CD14-positive monocyte (primary cell): ENCODE results near the gene XRCC4. TPM values are rescaled to one million over a fixed set of nuclear protein-coding genes. Genes with fewer than 3 reads are reported as not detected.

Experiments used
- DNase-seq, 3 donors: peaks; one replicate each; pipeline ENCODE4 v3.0.0-alpha.2; 2011 to 2022
- H2AFZ ChIP-seq: 2 replicates; pipeline ENCODE4 v1.6.0; 2012; ENCODE audit warnings: mild to moderate bottlenecking, low read depth, low read length, inconsistent platforms; ENCODE audit not compliant: insufficient read depth, poor library complexity, severe bottlenecking
- H3K27ac ChIP-seq, 2 donors: 1 replicate in 1 of 2; 2 replicates in 1 of 2; pipeline ENCODE4 v1.5.1; 2012 to 2013; ENCODE audit warnings: low read length in 2 of 2, control low read depth in 1 of 2, inconsistent platforms in 1 of 2, low read depth in 1 of 2, mild to moderate bottlenecking in 1 of 2
- H3K27me3 ChIP-seq, 2 donors: one replicate each; pipeline versions ENCODE4 v1.6.0 to v1.6.1; 2011 to 2013; ENCODE audit warnings: low read length in 2 of 2; ENCODE audit not compliant: control insufficient read depth in 2 of 2, insufficient read depth in 2 of 2
- H3K36me3 ChIP-seq, 2 donors: replicated peaks in 1 of 2; 1 replicate in 1 of 2; 2 replicates in 1 of 2; pipeline versions ENCODE4 v1.5.1 to v1.6.1; 2012 to 2013; ENCODE audit warnings: low read length in 2 of 2, control low read depth in 1 of 2, inconsistent platforms in 1 of 2, mild to moderate bottlenecking in 1 of 2; ENCODE audit not compliant: insufficient read depth in 2 of 2, control insufficient read depth in 1 of 2
- H3K4me1 ChIP-seq, 2 donors: 1 replicate in 1 of 2; 2 replicates in 1 of 2; pipeline versions ENCODE4 v1.5.1 to v1.6.1; 2012 to 2013; ENCODE audit warnings: low read length in 2 of 2, control low read depth in 1 of 2, inconsistent platforms in 1 of 2, mild to moderate bottlenecking in 1 of 2, moderate library complexity in 1 of 2; ENCODE audit not compliant: insufficient read depth in 2 of 2, control insufficient read depth in 1 of 2
- H3K4me2 ChIP-seq: replicated peaks from 2 replicates; pipeline ENCODE3; 2012; ENCODE audit warnings: low read length, moderate library complexity, mild to moderate bottlenecking; ENCODE audit not compliant: poor library complexity, severe bottlenecking; ENCODE audit errors: extremely low read depth
- H3K4me3 ChIP-seq, 3 experiments: fragments of 200-600 bp in 1 of 3; sonication (generic) in 1 of 3; replicated peaks in 1 of 3; 1 replicate in 2 of 3; 2 replicates in 1 of 3; pipeline ENCODE4 v1.5.1; 2011 to 2013; ENCODE audit warnings: low read length in 3 of 3, mild to moderate bottlenecking in 3 of 3, control low read depth in 2 of 3, low read depth in 2 of 3, inconsistent platforms in 1 of 3, moderate library complexity in 1 of 3
- H3K79me2 ChIP-seq: 2 replicates; pipeline ENCODE4 v1.6.0; 2012; ENCODE audit warnings: mild to moderate bottlenecking, control low read depth, inconsistent platforms, low read length, moderate library complexity; ENCODE audit not compliant: insufficient read depth
- H3K9ac ChIP-seq: 2 replicates; pipeline ENCODE4 v1.6.0; 2017; ENCODE audit warnings: low read length, mild to moderate bottlenecking; ENCODE audit not compliant: insufficient read depth, poor library complexity, severe bottlenecking
- H3K9me3 ChIP-seq, 2 donors: replicated peaks in 1 of 2; 1 replicate in 1 of 2; 2 replicates in 1 of 2; pipeline versions ENCODE4 v1.5.1 to v1.6.1; 2012 to 2013; ENCODE audit warnings: low read length in 2 of 2, control low read depth in 1 of 2; ENCODE audit not compliant: control insufficient read depth in 1 of 2, insufficient read depth in 1 of 2
- H4K20me1 ChIP-seq: 2 replicates; pipeline ENCODE4 v1.6.0; 2012; ENCODE audit warnings: mild to moderate bottlenecking, low read length, control low read depth, moderate library complexity; ENCODE audit not compliant: insufficient read depth
- H3K27ac Mint-ChIP-seq, 7 donors: one replicate each; pipeline ENCODE4 v1.8.0; 2020; ENCODE audit warnings: mild to moderate bottlenecking in 7 of 7, mixed read lengths in 7 of 7, moderate library complexity in 6 of 7, inconsistent platforms in 2 of 7
- H3K27me3 Mint-ChIP-seq, 3 donors: one replicate each; pipeline ENCODE4 v1.8.0; 2021 to 2022; ENCODE audit warnings: low read depth in 3 of 3, mild to moderate bottlenecking in 3 of 3, mixed read lengths in 3 of 3, moderate library complexity in 3 of 3, inconsistent platforms in 1 of 3
- H3K36me3 Mint-ChIP-seq, 2 donors: one replicate each; pipeline ENCODE4 v1.8.0; 2020; ENCODE audit warnings: mixed read lengths in 2 of 2, inconsistent platforms in 1 of 2, mild to moderate bottlenecking in 1 of 2
- H3K4me1 Mint-ChIP-seq: one replicate; pipeline ENCODE4 v1.8.0; 2020; ENCODE audit warnings: mild to moderate bottlenecking, mixed read lengths
- H3K4me3 Mint-ChIP-seq, 2 donors: one replicate each; pipeline ENCODE4 v1.8.0; 2020; ENCODE audit warnings: mild to moderate bottlenecking in 2 of 2, mixed read lengths in 2 of 2, moderate library complexity in 1 of 2
- H3K9me3 Mint-ChIP-seq, 7 donors: one replicate each; pipeline ENCODE4 v1.8.0; 2020 to 2022; ENCODE audit warnings: mixed read lengths in 7 of 7, mild to moderate bottlenecking in 6 of 7, moderate library complexity in 6 of 7, inconsistent platforms in 2 of 7
- WGBS: methylation state at CpG from one replicate; pipeline ENCODE4 v1.1.5; 2013; ENCODE audit warnings: missing lambda C conversion rate; ENCODE audit not compliant: insufficient coverage; 5-methylcytosine and 5-hydroxymethylcytosine counted together
- intact Hi-C, 2 donors: fragments of 100-400 bp; cut with micrococcal nuclease; formaldehyde crosslinking; loops; one replicate each; pipeline versions ENCODE4 v1.15.0 to v1.15.1; 2023
- polyA plus RNA-seq, 3 donors: library from polyadenylated mRNA; depleted of rRNA in 1 of 3; unstranded in 2 of 3; stranded (reverse) in 1 of 3; fragments of 300-500 nt in 2 of 3; fragments of >200 nt in 1 of 3; fragmentation: Illumina TruSeq in 2 of 3; gene quantifications; 1 replicate in 2 of 3; 2 replicates in 1 of 3; pipeline ENCODE4 v1.2.3, GENCODE V29; 2012 to 2021
- TF ChIP-seq, protein P1 (sequence below): fragments of 200-600 bp; IDR thresholded peaks from one replicate; pipeline ENCODE4 v1.8.0; 2022; ENCODE audit warnings: antibody characterized with exemption, mild to moderate bottlenecking

Gene XRCC4
- polyA plus RNA-seq, 3 donors = 4.0 to 21.8 (median 16.3) TPM

DNA sequence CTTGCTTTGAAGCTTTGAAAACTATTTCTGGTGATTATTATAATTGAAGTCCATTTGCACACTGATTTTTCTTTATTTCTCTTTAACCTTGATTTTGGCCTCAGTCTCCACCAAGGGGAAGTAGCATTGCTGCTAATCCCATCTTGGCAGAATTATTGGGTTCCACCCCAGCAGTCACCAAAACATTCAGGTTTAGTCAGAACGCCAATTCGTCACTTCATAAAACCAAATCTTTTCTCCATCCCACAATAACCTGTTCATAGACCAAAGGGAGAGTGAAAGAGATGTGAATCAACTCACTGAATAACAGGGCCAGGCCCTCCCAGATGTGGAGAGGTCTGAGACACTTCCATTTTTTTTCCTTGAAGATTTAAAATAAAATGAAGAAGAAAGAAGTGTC is 299.1 kb downstream of the XRCC4 start:
- Mint-ChIP-seq H3K27me3 (peaks cover 0 to 2% (median 0%) of the 10 kb centered on the region in 3 donors), H3K36me3 (peaks cover 6 to 10% of the 10 kb centered on the region in 2 donors), H3K4me3 (no peak overlapping the region), H3K27ac (peak overlapping the region; percentile 90 to 98 (median 96)), H3K4me1 (peaks cover 55% of the 10 kb centered on the region), H3K9me3 (peaks cover 3 to 9% (median 6%) of the 10 kb centered on the region in 7 donors)
- Histone ChIP-seq H3K4me2 (no peak overlapping the region), H2AFZ (no peak overlapping the region), H3K9me3 (no peaks in the 10 kb centered on the region), H3K4me3 (no peak overlapping the region), H3K4me1 (peaks cover 63% of the 10 kb centered on the region in 2 donors), H3K9ac (no peak overlapping the region), H3K27ac (peak overlapping the region; percentile 0 to 83), H3K27me3 (no peaks in the 10 kb centered on the region), H4K20me1 (no peaks in the 10 kb centered on the region), H3K79me2 (no peaks in the 10 kb centered on the region), H3K36me3 (no peaks in the 10 kb centered on the region)
- no peak for DNase-seq
- TF ChIP-seq, protein P1, sequence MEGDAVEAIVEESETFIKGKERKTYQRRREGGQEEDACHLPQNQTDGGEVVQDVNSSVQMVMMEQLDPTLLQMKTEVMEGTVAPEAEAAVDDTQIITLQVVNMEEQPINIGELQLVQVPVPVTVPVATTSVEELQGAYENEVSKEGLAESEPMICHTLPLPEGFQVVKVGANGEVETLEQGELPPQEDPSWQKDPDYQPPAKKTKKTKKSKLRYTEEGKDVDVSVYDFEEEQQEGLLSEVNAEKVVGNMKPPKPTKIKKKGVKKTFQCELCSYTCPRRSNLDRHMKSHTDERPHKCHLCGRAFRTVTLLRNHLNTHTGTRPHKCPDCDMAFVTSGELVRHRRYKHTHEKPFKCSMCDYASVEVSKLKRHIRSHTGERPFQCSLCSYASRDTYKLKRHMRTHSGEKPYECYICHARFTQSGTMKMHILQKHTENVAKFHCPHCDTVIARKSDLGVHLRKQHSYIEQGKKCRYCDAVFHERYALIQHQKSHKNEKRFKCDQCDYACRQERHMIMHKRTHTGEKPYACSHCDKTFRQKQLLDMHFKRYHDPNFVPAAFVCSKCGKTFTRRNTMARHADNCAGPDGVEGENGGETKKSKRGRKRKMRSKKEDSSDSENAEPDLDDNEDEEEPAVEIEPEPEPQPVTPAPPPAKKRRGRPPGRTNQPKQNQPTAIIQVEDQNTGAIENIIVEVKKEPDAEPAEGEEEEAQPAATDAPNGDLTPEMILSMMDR = no peak
- intact Hi-C loops = no loop called here
- no CpG with 5 or more reads among the region's 2 CpGs for WGBS

DNA sequence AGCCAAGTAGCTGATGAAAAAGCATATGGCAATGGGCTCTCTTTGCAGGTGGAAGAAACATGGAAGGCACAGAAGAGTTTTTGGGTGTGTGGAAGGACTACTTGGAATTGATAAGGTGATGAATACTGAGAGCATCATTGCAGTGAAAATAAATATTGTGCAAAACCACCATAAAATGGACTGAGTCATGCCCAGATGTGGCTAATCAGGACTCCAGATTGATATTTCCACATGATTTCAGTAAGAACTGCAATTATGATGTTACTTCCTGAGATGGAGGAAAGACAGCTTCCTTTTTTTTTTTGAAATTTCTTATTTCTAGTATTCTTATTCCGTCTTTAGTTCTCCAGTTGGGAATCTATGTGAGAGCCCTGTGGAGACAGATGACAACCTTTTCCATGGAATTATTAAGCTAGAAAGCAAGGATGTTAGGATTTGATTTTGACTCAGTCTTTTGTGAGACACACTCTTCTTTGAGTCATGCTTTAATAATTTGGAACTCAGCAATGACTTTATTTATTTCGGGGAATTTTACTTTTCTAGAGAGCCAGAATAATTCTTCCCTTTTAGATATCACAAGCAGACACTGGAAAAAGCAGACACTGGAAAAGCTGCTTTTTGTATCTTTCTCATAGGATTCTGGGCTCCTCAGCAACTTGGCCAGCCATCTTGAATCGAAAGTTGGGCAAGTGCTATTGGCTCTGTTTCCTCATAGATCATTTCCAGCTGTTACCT is 300.0 kb downstream of the XRCC4 start:
- peaks cover 0 to 2% (median 0%) of the 10 kb centered on the region in 3 donors for H3K27me3 Mint-ChIP-seq
- intact Hi-C loops = no loop called here

More for the DNA sequence above, 300.0 kb downstream of the XRCC4 start:
- Histone ChIP-seq H3K9me3 (no peaks in the 10 kb centered on the region), H3K36me3 (no peaks in the 10 kb centered on the region), H3K4me2 (no peak overlapping the region), H4K20me1 (no peaks in the 10 kb centered on the region), H3K4me3 (no peak overlapping the region), H3K79me2 (no peaks in the 10 kb centered on the region), H3K9ac (no peak overlapping the region), H2AFZ (no peak overlapping the region), H3K4me1 (peaks cover 58 to 59% of the 10 kb centered on the region in 2 donors), H3K27me3 (no peaks in the 10 kb centered on the region), H3K27ac (peak overlapping the region; percentile 37 to 83)
- DNase-seq = peak; percentile 78 to 92 (median 87)
- TF ChIP-seq, protein P1 = no peak
- no peak overlapping the region for H3K4me3 Mint-ChIP-seq
- peaks cover 8 to 11% of the 10 kb centered on the region in 2 donors for H3K36me3 Mint-ChIP-seq
- peaks cover 3 to 10% (median 7%) of the 10 kb centered on the region in 7 donors for H3K9me3 Mint-ChIP-seq
- peaks cover 53% of the 10 kb centered on the region for H3K4me1 Mint-ChIP-seq
- WGBS = 100% methylated on average over 1 of the region's 3 CpGs
- H3K27ac Mint-ChIP-seq = peak overlapping the region; percentile 90 to 98 (median 96)
